Effector memory CD8-positive, alpha-beta T cell (primary cell): Measurements from ENCODE around the gene ZMIZ1.
A peak's percentile ranks its signal among the peaks of the same experiment; 100 is the strongest.

Experiments
- ATAC-seq: fragments of 150-1000 bp; cut with Tn5 transposase; replicated peaks from 2 replicates; pipeline ENCODE4 v1.10.0; 2021; ENCODE audit warnings: mild to moderate bottlenecking, moderate library complexity
- DNase-seq, 3 experiments: peaks; one replicate each; pipeline ENCODE4 v3.0.0; 2021
- H3K27ac Mint-ChIP-seq, 2 donors: one replicate each; pipeline ENCODE4 v1.8.0; 2022; ENCODE audit warnings: mild to moderate bottlenecking in 2 of 2, mixed read lengths in 2 of 2, moderate library complexity in 2 of 2
- H3K27me3 Mint-ChIP-seq, 2 donors: one replicate each; pipeline ENCODE4 v1.8.0; 2022; ENCODE audit warnings: mixed read lengths in 2 of 2
- H3K36me3 Mint-ChIP-seq: one replicate; pipeline ENCODE4 v1.8.0; 2022; ENCODE audit warnings: mild to moderate bottlenecking, moderate library complexity, mixed read lengths; ENCODE audit not compliant: insufficient read depth
- H3K4me1 Mint-ChIP-seq, 2 donors: one replicate each; pipeline ENCODE4 v1.8.0; 2022; ENCODE audit warnings: low read depth in 2 of 2, mixed read lengths in 2 of 2
- H3K4me3 Mint-ChIP-seq, 2 donors: one replicate each; pipeline ENCODE4 v1.8.0; 2022; ENCODE audit warnings: mild to moderate bottlenecking in 2 of 2, mixed read lengths in 2 of 2, moderate library complexity in 2 of 2
- H3K9me3 Mint-ChIP-seq, 2 donors: one replicate each; pipeline ENCODE4 v1.8.0; 2022; ENCODE audit warnings: mixed read lengths in 2 of 2

ZMIZ1 gene

DNA sequence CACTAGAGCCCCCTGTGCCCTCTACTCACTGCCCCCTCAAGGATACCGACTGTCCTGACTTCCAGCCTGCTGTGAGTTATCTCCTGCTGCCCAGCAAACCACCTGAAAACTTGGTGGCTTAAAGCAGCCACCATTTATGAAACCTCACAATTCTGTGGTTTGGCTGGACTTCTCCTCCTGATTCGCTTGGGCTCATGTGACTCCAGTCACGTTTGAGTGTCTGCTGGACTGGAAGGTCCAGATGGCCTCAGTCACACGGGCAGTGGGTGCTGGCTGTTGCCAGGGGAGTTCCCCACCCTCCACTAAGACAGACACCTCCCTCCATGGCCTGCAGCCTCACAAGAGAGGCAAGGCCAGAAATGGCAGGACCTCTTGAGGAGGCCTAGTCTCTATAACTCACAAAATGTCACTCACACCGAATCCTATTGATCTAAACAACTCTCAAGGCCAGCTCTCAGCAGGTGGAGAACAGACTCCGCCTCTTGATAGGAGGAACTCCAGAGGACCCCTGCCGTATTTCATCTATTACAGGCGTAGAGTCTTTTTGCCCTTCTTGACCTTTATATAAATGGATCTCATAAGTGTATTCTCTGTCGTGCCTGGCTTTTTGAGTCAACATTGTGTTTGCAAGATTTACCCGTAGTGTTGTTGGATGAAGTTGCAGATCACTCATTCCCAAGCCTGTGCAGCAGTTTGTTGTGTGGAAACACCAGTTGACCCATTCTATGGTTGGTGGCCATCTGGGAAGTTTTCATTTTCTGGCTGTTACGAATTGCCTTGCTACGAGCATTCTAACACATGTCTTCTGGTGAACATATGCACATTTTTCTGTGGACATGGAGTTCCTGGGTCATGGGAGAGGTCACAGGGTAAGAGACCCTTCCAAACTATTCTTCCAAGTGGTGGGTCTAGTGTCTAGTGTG, 48.3 kb downstream of the ZMIZ1 start:
- no peak for DNase-seq

GRCh38 chr10:79118286-79119202, 49.8 kb downstream of the ZMIZ1 start:
- no peaks in the 10 kb centered on the region for H3K9me3 Mint-ChIP-seq
- DNase-seq (no peak), ATAC-seq (no peak)
- no peak overlapping the region for H3K4me3 Mint-ChIP-seq
- no peaks in the 10 kb centered on the region for H3K36me3 Mint-ChIP-seq
- H3K4me1 Mint-ChIP-seq, result peaks cover 30 to 47% of the 10 kb centered on the region in 2 donors
- peak overlapping the region in 1 of 2 donors; percentile 31 for H3K27ac Mint-ChIP-seq
- no peaks in the 10 kb centered on the region for H3K27me3 Mint-ChIP-seq

More for the DNA sequence above, 48.3 kb downstream of the ZMIZ1 start:
- H3K27me3 Mint-ChIP-seq, result no peaks in the 10 kb centered on the region
- peak overlapping the region in 1 of 2 donors; percentile 53 for H3K4me3 Mint-ChIP-seq
- H3K4me1 Mint-ChIP-seq, result peaks cover 30 to 51% of the 10 kb centered on the region in 2 donors
- H3K27ac Mint-ChIP-seq, result peak overlapping the region; percentile 50 to 78
- H3K36me3 Mint-ChIP-seq, result no peaks in the 10 kb centered on the region
- no peaks in the 10 kb centered on the region for H3K9me3 Mint-ChIP-seq
- ATAC-seq, result no peak

- peaks cover 26 to 39% of the 10 kb centered on the region in 2 donors for H3K4me1 Mint-ChIP-seq
- H3K27me3 Mint-ChIP-seq, result no peaks in the 10 kb centered on the region
- DNase-seq, result no peak
- H3K9me3 Mint-ChIP-seq, result no peaks in the 10 kb centered on the region
- H3K4me3 Mint-ChIP-seq, result no peak overlapping the region
- H3K27ac Mint-ChIP-seq, result peak overlapping the region in 1 of 2 donors; percentile 31
- H3K36me3 Mint-ChIP-seq, result no peaks in the 10 kb centered on the region
- ATAC-seq, result no peak
Observed at GRCh38 chr10:79119306-79119705, 50.5 kb downstream of the ZMIZ1 start.

GRCh38 chr10:79123547-79123963, 54.8 kb downstream of the ZMIZ1 start:
- ATAC-seq (no peak), DNase-seq (no peak)
- Mint-ChIP-seq H3K4me3 (no peak overlapping the region), H3K27me3 (no peaks in the 10 kb centered on the region), H3K9me3 (no peaks in the 10 kb centered on the region), H3K36me3 (no peaks in the 10 kb centered on the region), H3K27ac (peak overlapping the region in 1 of 2 donors; percentile 53), H3K4me1 (peaks cover 4 to 20% of the 10 kb centered on the region in 2 donors)

DNA sequence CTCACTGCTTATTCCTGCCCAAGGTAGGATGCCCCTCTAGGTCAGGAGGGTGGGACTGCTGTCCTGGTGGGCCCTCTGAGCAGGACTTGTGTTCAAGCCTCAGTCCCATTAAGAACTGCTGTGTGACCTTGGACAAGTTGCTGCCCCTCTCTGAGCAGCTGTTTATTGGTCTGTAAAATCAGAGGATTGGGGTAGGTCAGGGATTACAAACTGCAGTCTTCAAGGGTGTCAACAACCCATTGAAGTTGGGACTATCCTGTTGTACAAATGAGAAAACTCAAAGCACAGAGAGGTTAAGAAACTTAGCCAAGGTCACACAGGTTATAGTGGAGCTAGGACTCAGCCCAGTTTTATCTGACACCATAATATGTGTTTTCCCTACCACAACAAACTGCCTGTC, 55.3 kb downstream of the ZMIZ1 start:
- Mint-ChIP-seq H3K4me1 (peaks cover 4 to 21% of the 10 kb centered on the region in 2 donors), H3K4me3 (no peak overlapping the region), H3K9me3 (no peaks in the 10 kb centered on the region), H3K36me3 (no peaks in the 10 kb centered on the region), H3K27me3 (no peaks in the 10 kb centered on the region), H3K27ac (peak overlapping the region in 1 of 2 donors; percentile 68)
- DNase-seq (no peak), ATAC-seq (no peak)

DNA sequence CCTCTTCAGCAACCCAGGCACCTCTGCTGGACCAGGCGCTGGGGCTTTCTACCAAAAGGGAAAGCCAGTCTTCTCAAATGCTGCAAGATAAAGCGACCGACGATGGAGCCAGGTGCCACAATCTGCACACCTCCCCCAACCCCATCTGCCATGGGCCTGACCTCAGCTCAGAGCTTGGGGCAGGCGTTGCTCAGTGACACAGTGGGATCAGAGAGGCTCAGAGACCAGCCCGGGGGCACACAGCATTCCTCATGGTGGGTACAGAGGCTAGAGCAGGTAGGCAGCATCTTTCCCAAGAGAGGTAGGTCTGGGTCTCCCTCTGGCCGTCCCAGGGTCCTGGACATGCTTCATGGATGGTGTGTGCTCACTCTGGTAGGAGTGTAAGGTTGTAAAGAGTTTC, 56.3 kb downstream of the ZMIZ1 start:
- no peak overlapping the region for H3K4me3 Mint-ChIP-seq
- no peak for ATAC-seq
- peak overlapping the region in 1 of 2 donors; percentile 68 for H3K27ac Mint-ChIP-seq
- H3K9me3 Mint-ChIP-seq, result no peaks in the 10 kb centered on the region
- H3K27me3 Mint-ChIP-seq, result no peaks in the 10 kb centered on the region
- no peak for DNase-seq
- H3K36me3 Mint-ChIP-seq, result no peaks in the 10 kb centered on the region
- peaks cover 6 to 25% of the 10 kb centered on the region in 2 donors for H3K4me1 Mint-ChIP-seq

DNA sequence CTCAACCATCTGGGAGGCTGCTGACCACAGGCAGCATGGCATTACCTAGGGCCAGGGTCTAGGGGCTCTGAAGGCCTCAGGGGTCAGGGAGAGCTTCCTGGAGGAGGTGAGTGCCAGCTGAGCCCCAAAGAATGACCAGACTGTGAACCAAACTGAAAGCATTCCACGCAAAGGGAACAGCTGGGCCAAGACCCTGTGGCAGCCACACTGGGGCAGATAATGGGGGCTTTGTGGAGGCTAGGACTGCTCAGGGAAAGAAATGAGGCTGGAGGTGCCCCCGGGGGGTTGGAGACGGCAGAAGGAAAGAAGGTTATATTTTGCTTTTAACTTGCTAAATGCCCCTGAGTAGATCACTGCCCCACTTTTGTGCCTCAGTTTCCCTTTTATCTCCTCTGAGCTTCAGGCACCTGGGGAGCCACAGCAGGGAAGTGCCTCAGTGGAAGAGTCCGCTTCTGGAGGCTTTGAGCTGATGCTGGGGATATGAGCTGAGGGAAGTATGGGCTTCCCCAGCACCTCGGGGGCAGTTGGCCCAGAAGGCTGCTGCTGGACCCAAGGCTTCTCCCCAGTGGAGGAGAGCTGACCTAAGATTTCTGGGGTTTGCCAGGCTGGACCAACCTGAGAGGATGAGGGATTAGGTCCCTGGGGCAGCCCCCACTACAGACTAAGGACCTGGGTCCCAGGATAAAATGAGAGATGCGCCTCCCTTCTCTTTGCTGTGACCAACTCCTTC, 57.8 kb downstream of the ZMIZ1 start:
- ATAC-seq (no peak), DNase-seq (no peak)
- Mint-ChIP-seq H3K27ac (peak overlapping the region in 1 of 2 donors; percentile 59), H3K9me3 (no peaks in the 10 kb centered on the region), H3K36me3 (peaks cover 1% of the 10 kb centered on the region), H3K4me1 (peaks cover 9 to 24% of the 10 kb centered on the region in 2 donors), H3K4me3 (no peak overlapping the region), H3K27me3 (no peaks in the 10 kb centered on the region)

DNA sequence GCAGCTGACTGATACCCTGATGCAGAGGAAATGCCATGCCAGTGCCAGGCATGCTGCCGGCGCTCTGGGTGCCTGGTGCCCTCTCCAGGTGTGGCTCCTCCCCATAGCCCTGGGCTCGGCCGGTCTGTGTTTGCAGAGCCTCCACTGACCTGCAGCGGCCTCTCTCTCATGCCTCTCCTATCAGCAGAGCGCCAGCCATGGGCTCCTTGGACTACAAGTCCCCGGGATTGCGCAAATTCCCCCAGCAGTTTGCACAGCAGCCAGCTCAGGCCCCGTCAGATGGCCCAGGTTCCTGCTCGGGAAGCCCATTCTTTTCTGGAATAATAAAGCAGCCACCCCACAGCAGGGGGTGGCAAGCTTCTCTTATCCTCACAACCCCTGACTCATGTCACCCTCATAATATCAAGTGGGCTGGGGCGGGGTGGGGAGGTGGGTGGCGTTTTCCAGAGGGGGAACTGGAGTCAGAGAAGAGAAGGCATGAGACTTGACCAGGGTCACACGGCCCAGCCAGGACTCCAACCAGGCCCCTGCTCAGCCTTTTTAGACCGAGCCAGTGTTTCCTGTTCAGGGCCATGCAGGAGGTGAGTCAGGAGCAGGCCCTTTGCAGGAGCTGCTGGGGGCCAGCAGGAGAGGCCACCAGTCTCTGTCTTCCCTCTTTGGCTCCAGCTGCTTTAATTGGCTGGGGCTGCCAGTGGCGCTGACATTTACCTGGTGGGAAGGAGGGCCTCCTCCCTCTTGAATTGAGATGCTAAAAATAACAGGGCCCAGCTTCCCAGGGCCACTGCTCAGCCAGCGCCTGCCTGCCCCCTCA, 58.6 kb downstream of the ZMIZ1 start:
- Mint-ChIP-seq H3K9me3 (no peaks in the 10 kb centered on the region), H3K27ac (peak overlapping the region in 1 of 2 donors; percentile 59), H3K36me3 (peaks cover 3% of the 10 kb centered on the region), H3K4me3 (no peak overlapping the region), H3K27me3 (no peaks in the 10 kb centered on the region), H3K4me1 (peaks cover 9 to 24% of the 10 kb centered on the region in 2 donors)
- ATAC-seq (no peak), DNase-seq (no peak)

DNA sequence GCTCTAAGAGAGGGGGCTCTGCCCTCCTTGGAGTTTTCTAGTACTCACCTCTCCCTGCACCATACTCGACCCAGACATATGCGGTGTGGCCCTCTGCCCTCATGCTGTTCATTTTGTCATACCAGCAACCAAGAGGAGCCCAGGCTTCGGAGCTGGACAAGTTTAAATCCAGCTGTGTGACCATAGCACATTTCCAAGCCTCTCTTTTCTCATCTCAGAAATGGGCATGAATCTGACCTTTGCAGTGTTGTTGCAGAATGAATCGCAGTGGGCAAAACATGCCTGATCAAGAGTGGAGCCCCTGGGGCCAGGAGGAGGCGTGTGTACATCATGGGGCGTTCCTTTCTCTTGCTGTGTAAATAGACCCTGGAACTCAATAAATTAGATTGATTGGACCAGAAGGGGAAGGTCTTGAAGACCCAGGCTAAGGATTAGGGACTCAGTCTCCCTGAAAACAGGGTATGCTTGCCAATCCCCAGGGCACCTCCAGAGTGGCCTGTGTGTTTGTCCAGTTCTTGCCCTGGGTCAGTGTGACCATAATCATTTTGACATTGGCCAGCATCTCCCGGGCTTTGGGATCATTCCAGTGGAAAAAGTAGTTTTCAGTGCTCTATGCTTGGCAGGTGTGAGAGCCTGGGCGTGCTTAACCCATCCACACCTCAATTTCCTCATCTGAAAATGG, 59.6 kb downstream of the ZMIZ1 start:
- no peak for ATAC-seq
- Mint-ChIP-seq H3K4me1 (peaks cover 9 to 24% of the 10 kb centered on the region in 2 donors), H3K27ac (no peak overlapping the region), H3K4me3 (no peak overlapping the region), H3K9me3 (no peaks in the 10 kb centered on the region), H3K36me3 (peaks cover 3% of the 10 kb centered on the region), H3K27me3 (no peaks in the 10 kb centered on the region)
- no peak for DNase-seq

DNA sequence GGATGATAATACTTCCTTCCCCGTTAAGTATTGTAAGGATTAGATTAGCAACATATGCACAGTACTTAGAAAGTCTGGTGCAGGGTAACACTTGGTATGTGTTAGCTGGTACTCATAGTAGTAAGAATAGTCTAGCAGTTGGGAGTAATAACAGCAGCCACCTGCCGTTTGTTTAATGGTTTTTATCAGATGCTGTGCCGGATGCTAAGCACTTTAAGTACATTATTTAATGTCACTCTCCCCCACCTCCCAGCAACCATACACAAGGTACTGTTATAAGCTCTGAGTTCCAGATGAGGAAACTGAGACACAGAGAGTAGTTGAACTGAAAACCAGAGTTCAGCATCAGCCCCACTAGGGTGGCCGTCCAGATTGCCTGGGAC, 60.1 kb downstream of the ZMIZ1 start:
- H3K36me3 Mint-ChIP-seq, result peaks cover 3% of the 10 kb centered on the region
- no peak for ATAC-seq
- H3K27ac Mint-ChIP-seq, result peak overlapping the region in 1 of 2 donors; percentile 81
- H3K4me3 Mint-ChIP-seq, result no peak overlapping the region
- H3K27me3 Mint-ChIP-seq, result no peaks in the 10 kb centered on the region
- no peaks in the 10 kb centered on the region for H3K9me3 Mint-ChIP-seq
- no peak for DNase-seq
- peaks cover 9 to 24% of the 10 kb centered on the region in 2 donors for H3K4me1 Mint-ChIP-seq

- H3K27me3 Mint-ChIP-seq, result no peaks in the 10 kb centered on the region
- no peak for DNase-seq
- ATAC-seq, result no peak
- peak overlapping the region in 1 of 2 donors; percentile 81 for H3K27ac Mint-ChIP-seq
- no peaks in the 10 kb centered on the region for H3K9me3 Mint-ChIP-seq
- peaks cover 3% of the 10 kb centered on the region for H3K36me3 Mint-ChIP-seq
- H3K4me3 Mint-ChIP-seq, result no peak overlapping the region
- H3K4me1 Mint-ChIP-seq, result peaks cover 7 to 22% of the 10 kb centered on the region in 2 donors
Observed at GRCh38 chr10:79129361-79129997, 60.7 kb downstream of the ZMIZ1 start.
